ENCODE results near the gene NDC80.

- no peak for TF ChIP-seq EGR1 (conservative IDR thresholded peaks at IDR 0.05)
- TF ChIP-seq POLR2A (conservative IDR thresholded peaks at IDR 0.05), result no peak
- TF ChIP-seq ZZZ3 (IDR thresholded peaks at IDR 0.05), result no peak
- no peak for TF ChIP-seq ZNF143 (CRISPR knock-in tag; IDR thresholded peaks at IDR 0.05)
- TF ChIP-seq HNRNPH1 (optimal IDR thresholded peaks at IDR 0.05; ENCODE audit: low read depth, low read length), result no peak
Measured at GRCh38 chr18:2602844-2603243, 31.5 kb downstream of the NDC80 start.

Data from K562 (cell line).